Natural killer cell (primary cell): ENCODE results near the gene SHB. TPM values are rescaled to one million over a fixed set of nuclear protein-coding genes. Genes with fewer than 3 reads are reported as not detected.

Experiments used
- ATAC-seq, 3 donors: fragments of 150-1000 bp in 2 of 3; fragments of 200-7000 bp in 1 of 3; cut with Tn5 transposase; 1 replicate in 1 of 3; 2 replicates in 2 of 3; pipeline ENCODE4 v1.10.0; 2021; ENCODE audit warnings: mild to moderate bottlenecking in 2 of 3, moderate library complexity in 2 of 3
- DNase-seq, 2 donors: peaks; one replicate each; pipeline versions ENCODE4 v3.0.0 to v3.0.0-alpha.2; 2013 to 2021; ENCODE audit warnings: mixed read lengths in 1 of 2
- H3K27ac ChIP-seq: one replicate; pipeline ENCODE4 v1.5.1; 2013; ENCODE audit warnings: mild to moderate bottlenecking, low read length
- H3K27me3 ChIP-seq: one replicate; pipeline ENCODE4 v1.6.1; 2013; ENCODE audit warnings: low read length; ENCODE audit not compliant: control insufficient read depth, insufficient read depth
- H3K36me3 ChIP-seq: one replicate; pipeline ENCODE4 v1.6.1; 2013; ENCODE audit warnings: low read length; ENCODE audit not compliant: control insufficient read depth, insufficient read depth
- H3K4me1 ChIP-seq: one replicate; pipeline ENCODE4 v1.6.1; 2013; ENCODE audit warnings: low read length; ENCODE audit not compliant: control insufficient read depth, insufficient read depth
- H3K4me3 ChIP-seq: one replicate; pipeline ENCODE4 v1.5.1; 2013; ENCODE audit warnings: low read length
- H3K9me3 ChIP-seq: one replicate; pipeline ENCODE4 v1.6.1; 2013; ENCODE audit warnings: low read length; ENCODE audit not compliant: control insufficient read depth, insufficient read depth
- H3K27ac Mint-ChIP-seq, 2 donors: one replicate each; pipeline ENCODE4 v1.8.0; 2022; ENCODE audit warnings: mild to moderate bottlenecking in 2 of 2, mixed read lengths in 2 of 2, moderate library complexity in 1 of 2
- H3K27me3 Mint-ChIP-seq, 2 donors: one replicate each; pipeline ENCODE4 v1.8.0; 2022; ENCODE audit warnings: low read depth in 2 of 2, mixed read lengths in 2 of 2
- H3K36me3 Mint-ChIP-seq: one replicate; pipeline ENCODE4 v1.8.0; 2022; ENCODE audit warnings: mixed read lengths
- H3K4me1 Mint-ChIP-seq, 2 donors: one replicate each; pipeline ENCODE4 v1.8.0; 2022; ENCODE audit warnings: mixed read lengths in 2 of 2
- H3K4me3 Mint-ChIP-seq: one replicate; pipeline ENCODE4 v1.8.0; 2022; ENCODE audit warnings: mild to moderate bottlenecking, moderate library complexity, mixed read lengths
- H3K9me3 Mint-ChIP-seq, 2 donors: one replicate each; pipeline ENCODE4 v1.8.0; 2022; ENCODE audit warnings: mixed read lengths in 2 of 2
- CTCF ChIP-seq: fragments of 200-600 bp; IDR thresholded peaks from one replicate; pipeline ENCODE4 v1.8.0; 2022; ENCODE audit warnings: antibody characterized with exemption
- WGBS: methylation state at CpG from one replicate; pipeline ENCODE4 v1.1.7; 2013; ENCODE audit warnings: missing lambda C conversion rate; ENCODE audit not compliant: insufficient coverage; 5-methylcytosine and 5-hydroxymethylcytosine counted together
- intact Hi-C: fragments of 100-400 bp; cut with micrococcal nuclease; formaldehyde crosslinking; loops from one replicate; pipeline ENCODE4 v1.14.2; 2022
- total RNA-seq, 4 donors: library from RNA; stranded (reverse); fragments of 120-200 nt in 1 of 4; gene quantifications; one replicate each; pipeline versions ENCODE4 v1.2.3 to v1.2.4, GENCODE V29; 2013 to 2022

Gene SHB
- total RNA-seq, 3 donors from 2014 or later (not counting 1 experiment from before 2014, with no cell fraction given) = 2.7 to 7.1 (median 2.9) TPM

- Mint-ChIP-seq H3K4me1 (peaks cover 6 to 9% of the 10 kb centered on the region in 2 donors), H3K27ac (no peak overlapping the region), H3K36me3 (no peaks in the 10 kb centered on the region), H3K4me3 (no peak overlapping the region), H3K9me3 (no peaks in the 10 kb centered on the region), H3K27me3 (no peaks in the 10 kb centered on the region)
- TF ChIP-seq CTCF = no peak
- H3K4me1 ChIP-seq = no peaks in the 10 kb centered on the region
- intact Hi-C loops = no loop called here
- H3K27ac ChIP-seq = no peak overlapping the region
- H3K27me3 ChIP-seq = no peaks in the 10 kb centered on the region
- no peaks in the 10 kb centered on the region for H3K36me3 ChIP-seq
- DNase-seq (no peak), ATAC-seq (no peak)
- H3K4me3 ChIP-seq = no peak overlapping the region
- H3K9me3 ChIP-seq = no peaks in the 10 kb centered on the region
- 88% methylated on average over 4 of the region's 5 CpGs for WGBS
Measured at GRCh38 chr9:38023661-38024035, 45.4 kb downstream of the SHB start.

GRCh38 chr9:38022995-38023394, 46.0 kb downstream of the SHB start:
- no peak overlapping the region for H3K27ac ChIP-seq
- ATAC-seq (no peak), DNase-seq (no peak)
- Mint-ChIP-seq H3K9me3 (no peaks in the 10 kb centered on the region), H3K4me1 (peaks cover 6 to 9% of the 10 kb centered on the region in 2 donors), H3K27ac (no peak overlapping the region), H3K36me3 (no peaks in the 10 kb centered on the region), H3K4me3 (no peak overlapping the region), H3K27me3 (no peaks in the 10 kb centered on the region)
- no peaks in the 10 kb centered on the region for H3K27me3 ChIP-seq
- no peak overlapping the region for H3K4me3 ChIP-seq
- no peak for TF ChIP-seq CTCF
- H3K36me3 ChIP-seq = no peaks in the 10 kb centered on the region
- no peaks in the 10 kb centered on the region for H3K4me1 ChIP-seq
- WGBS = 76% methylated on average over 8 of the region's 8 CpGs
- H3K9me3 ChIP-seq = no peaks in the 10 kb centered on the region
- intact Hi-C loops = no loop called here

- intact Hi-C loops = no loop called here
- no peak overlapping the region for H3K4me3 Mint-ChIP-seq
- no peaks in the 10 kb centered on the region for H3K36me3 ChIP-seq
- H3K27me3 ChIP-seq = no peaks in the 10 kb centered on the region
- H3K27ac ChIP-seq = no peak overlapping the region
- H3K9me3 ChIP-seq = no peaks in the 10 kb centered on the region
- DNase-seq (no peak), ATAC-seq (no peak)
- no peaks in the 10 kb centered on the region for H3K9me3 Mint-ChIP-seq
- H3K27me3 Mint-ChIP-seq = no peaks in the 10 kb centered on the region
- 93% methylated on average over 17 of the region's 17 CpGs for WGBS
- no peaks in the 10 kb centered on the region for H3K4me1 ChIP-seq
- no peak overlapping the region for H3K4me3 ChIP-seq
- H3K27ac Mint-ChIP-seq = no peak overlapping the region
- H3K4me1 Mint-ChIP-seq = peaks cover 6 to 9% of the 10 kb centered on the region in 2 donors
- H3K36me3 Mint-ChIP-seq = no peaks in the 10 kb centered on the region
- TF ChIP-seq CTCF = no peak
Measured at GRCh38 chr9:38022203-38022895, 46.7 kb downstream of the SHB start.
